ENCODE results near the gene FARP2. TPM values are rescaled to one million over a fixed set of nuclear protein-coding genes. Genes with fewer than 3 reads are reported as not detected.

FARP2 gene
- total and polyA plus RNA-seq, 2 of the 13 experiments (the other 11 are each of a cell fraction or from before 2014, with no cell fraction given) = 28.0 to 45.4 TPM

- TF ChIP-seq MTF1 (CRISPR knock-in tag; IDR thresholded peaks at IDR 0.05) = no peak
- TF ChIP-seq NFIC (IDR thresholded peaks at IDR 0.05; ENCODE audit: low read length) = peak; percentile 54; the same call in 1 of the 2 replicates
- 0 out of 2 replicates have a peak, but pooled peaks have one; percentile 19 for TF ChIP-seq TCF7 (IDR thresholded peaks at IDR 0.05; ENCODE audit: low read depth)
- TF ChIP-seq, protein P1, sequence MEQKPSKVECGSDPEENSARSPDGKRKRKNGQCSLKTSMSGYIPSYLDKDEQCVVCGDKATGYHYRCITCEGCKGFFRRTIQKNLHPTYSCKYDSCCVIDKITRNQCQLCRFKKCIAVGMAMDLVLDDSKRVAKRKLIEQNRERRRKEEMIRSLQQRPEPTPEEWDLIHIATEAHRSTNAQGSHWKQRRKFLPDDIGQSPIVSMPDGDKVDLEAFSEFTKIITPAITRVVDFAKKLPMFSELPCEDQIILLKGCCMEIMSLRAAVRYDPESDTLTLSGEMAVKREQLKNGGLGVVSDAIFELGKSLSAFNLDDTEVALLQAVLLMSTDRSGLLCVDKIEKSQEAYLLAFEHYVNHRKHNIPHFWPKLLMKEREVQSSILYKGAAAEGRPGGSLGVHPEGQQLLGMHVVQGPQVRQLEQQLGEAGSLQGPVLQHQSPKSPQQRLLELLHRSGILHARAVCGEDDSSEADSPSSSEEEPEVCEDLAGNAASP (CRISPR knock-in tag; IDR thresholded peaks at IDR 0.05; ENCODE audit: borderline replicate concordance) = peak; percentile 69; the same call in 1 of the 2 replicates
- TF ChIP-seq SP1 (IDR thresholded peaks at IDR 0.05) = no peak
- TF ChIP-seq SP1 (CRISPR knock-in tag; IDR thresholded peaks at IDR 0.05) = no peak
- TF ChIP-seq, protein P2, sequence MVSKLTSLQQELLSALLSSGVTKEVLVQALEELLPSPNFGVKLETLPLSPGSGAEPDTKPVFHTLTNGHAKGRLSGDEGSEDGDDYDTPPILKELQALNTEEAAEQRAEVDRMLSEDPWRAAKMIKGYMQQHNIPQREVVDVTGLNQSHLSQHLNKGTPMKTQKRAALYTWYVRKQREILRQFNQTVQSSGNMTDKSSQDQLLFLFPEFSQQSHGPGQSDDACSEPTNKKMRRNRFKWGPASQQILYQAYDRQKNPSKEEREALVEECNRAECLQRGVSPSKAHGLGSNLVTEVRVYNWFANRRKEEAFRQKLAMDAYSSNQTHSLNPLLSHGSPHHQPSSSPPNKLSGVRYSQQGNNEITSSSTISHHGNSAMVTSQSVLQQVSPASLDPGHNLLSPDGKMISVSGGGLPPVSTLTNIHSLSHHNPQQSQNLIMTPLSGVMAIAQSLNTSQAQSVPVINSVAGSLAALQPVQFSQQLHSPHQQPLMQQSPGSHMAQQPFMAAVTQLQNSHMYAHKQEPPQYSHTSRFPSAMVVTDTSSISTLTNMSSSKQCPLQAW (CRISPR knock-in tag; IDR thresholded peaks at IDR 0.05) = no peak
- TF ChIP-seq ZNF263 (CRISPR knock-in tag; IDR thresholded peaks at IDR 0.05) = no peak
- TF ChIP-seq POLR2A (IDR thresholded peaks at IDR 0.05; ENCODE audit: insufficient read depth in 1 of 2, low read depth in 2 of 2, low read length in 2 of 2) = no peak
- no peak for TF ChIP-seq HOXA5 (CRISPR knock-in tag; IDR thresholded peaks at IDR 0.05)
- no peak for TF ChIP-seq SP4 (CRISPR knock-in tag; IDR thresholded peaks at IDR 0.05)
- no peak for TF ChIP-seq ZNF512 (CRISPR knock-in tag; IDR thresholded peaks at IDR 0.05)
- TF ChIP-seq HBP1 (CRISPR knock-in tag; IDR thresholded peaks at IDR 0.05; ENCODE audit: low read depth) = 0 out of 2 replicates have a peak, but pooled peaks have one; percentile 0
- TF ChIP-seq MTA3 (CRISPR knock-in tag; IDR thresholded peaks at IDR 0.05) = no peak
- no peak; the same call in 1 of the 2 replicates for TF ChIP-seq MXD4 (CRISPR knock-in tag; IDR thresholded peaks at IDR 0.05)
- TF ChIP-seq ZBTB39 (CRISPR knock-in tag; IDR thresholded peaks at IDR 0.05) = no peak
- no peak for TF ChIP-seq THAP7 (CRISPR knock-in tag; IDR thresholded peaks at IDR 0.05)
- TF ChIP-seq, protein P3, sequence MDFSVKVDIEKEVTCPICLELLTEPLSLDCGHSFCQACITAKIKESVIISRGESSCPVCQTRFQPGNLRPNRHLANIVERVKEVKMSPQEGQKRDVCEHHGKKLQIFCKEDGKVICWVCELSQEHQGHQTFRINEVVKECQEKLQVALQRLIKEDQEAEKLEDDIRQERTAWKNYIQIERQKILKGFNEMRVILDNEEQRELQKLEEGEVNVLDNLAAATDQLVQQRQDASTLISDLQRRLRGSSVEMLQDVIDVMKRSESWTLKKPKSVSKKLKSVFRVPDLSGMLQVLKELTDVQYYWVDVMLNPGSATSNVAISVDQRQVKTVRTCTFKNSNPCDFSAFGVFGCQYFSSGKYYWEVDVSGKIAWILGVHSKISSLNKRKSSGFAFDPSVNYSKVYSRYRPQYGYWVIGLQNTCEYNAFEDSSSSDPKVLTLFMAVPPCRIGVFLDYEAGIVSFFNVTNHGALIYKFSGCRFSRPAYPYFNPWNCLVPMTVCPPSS (IDR thresholded peaks at IDR 0.05) = no peak
- no peak for TF ChIP-seq MATR3 (CRISPR knock-in tag; IDR thresholded peaks at IDR 0.05)
- TF ChIP-seq CHD4 (IDR thresholded peaks at IDR 0.05; ENCODE audit: borderline replicate concordance, low read length) = peak; percentile 47; the same call in 1 of the 2 replicates
These were observed 4.4 kb upstream of the FARP2 start (continued) for GRCh38 chr2:241351640-241352031.

Measured in HepG2 (cell line).